ENCODE data around the gene RASA3.
"Not testable (repeated sequence)": the region's sequence is repeated elsewhere in the genome, so short reads cannot be mapped to it uniquely, and the experiment has no call there.

Gene RASA3

DNA sequence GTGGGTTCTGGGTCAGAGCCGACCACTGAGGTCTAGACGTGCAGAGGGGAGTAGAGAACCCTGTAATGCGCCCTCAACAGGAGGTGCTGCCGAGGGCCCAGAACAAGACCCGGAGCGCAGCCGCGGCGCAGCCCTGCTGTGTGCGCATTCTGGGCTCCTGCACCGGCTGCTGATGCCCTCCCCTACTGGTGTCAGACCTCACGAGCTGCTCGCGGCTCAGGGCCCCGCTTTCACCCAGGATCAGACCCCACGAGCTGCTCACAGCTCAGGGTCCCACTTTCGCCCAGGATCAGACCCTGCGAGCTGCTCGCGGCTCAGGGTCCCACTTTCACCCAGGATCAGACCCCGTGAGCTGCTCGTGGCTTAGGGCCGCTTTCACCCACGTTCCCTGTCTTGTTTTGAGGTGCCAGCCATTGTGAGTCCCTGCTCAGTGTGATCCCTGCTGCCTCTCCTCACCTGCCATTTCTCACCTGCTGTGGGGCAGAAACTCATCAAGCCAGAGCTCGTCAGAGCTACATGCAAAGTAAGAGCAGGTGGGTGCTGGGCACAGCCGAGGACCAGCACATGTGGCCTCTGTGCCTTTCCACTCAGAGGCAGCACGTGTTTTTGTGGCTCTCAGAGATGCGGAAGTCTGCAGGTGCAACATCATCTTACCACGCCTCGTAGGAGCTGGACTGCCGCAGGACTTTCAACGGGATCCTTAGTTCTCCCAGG lies 111.5 kb downstream of the RASA3 start:
- no peak for DNase-seq (ENCODE audit: low spot score)

DNA sequence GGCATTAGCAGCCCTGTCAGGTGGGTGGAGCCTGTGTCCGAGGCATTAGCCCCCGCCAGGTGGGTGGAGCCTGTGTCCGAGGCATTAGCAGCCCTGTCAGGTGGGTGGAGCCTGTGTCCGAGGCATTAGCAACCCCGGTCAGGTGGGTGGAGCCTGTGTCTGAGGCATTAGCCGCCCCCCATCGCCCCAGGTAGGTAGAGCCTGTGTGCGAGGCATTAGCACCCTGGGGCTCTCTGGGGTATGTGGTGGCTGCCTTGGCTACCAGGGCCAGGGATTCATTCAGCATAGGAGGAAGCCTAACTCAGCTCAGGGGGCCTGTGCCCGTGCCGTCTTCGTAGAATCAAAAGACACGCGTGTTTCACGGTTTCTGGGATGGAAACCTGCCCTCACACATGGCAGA lies 112.3 kb downstream of the RASA3 start:
- not testable (repeated sequence) for DNase-seq (ENCODE audit: low spot score)

DNA sequence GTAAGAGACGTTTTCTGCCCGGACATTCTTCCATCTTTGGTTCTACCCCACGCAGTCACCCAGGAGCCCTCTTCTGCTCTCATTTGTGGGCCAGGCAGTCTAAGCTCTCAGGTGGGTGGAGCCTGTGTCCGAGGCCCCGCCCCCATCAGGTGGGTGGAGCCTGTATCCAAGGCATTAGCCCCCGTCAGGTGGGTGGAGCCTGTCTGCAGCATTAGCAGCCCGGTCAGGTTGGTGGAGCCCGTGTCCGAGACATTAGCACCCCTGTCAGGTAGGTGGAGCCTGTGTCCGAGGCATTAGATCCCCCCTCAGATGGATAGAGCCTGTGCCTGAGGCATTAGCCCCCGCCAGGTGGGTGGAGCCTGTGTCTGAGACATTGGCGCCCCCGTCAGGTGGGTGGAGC lies 113.1 kb downstream of the RASA3 start:
- no peak for DNase-seq (ENCODE audit: low spot score)

DNA sequence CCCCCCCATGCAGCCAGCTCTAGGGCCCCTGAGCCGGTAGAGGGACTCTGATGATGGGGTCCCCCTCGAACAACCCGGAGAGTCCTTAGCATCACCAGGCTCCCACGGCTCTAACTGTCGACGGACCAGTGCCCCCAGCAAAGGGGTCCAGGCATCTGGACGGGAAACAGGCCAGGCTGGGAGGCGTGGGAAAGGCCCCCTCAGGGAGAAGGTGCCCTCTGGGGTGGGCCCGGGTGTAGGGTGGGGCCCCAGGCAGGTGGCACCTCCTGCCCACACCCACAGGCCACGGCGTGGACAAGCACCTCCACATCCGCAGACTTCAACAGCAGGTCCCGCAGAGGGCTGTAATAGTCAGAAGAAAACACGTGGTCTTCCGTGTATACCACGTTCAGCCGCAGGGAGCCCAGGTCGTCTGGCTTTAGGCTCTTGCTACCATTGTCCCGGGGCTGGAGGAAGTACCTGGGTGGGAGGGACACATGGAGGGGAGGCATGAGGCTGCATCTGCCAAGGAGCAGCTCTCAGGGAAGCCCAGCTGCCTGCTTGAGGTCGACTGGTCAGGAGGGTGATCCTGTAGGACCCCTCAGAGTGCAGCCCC lies 113.9 kb downstream of the RASA3 start:
- no peak for DNase-seq (ENCODE audit: low spot score)

DNA sequence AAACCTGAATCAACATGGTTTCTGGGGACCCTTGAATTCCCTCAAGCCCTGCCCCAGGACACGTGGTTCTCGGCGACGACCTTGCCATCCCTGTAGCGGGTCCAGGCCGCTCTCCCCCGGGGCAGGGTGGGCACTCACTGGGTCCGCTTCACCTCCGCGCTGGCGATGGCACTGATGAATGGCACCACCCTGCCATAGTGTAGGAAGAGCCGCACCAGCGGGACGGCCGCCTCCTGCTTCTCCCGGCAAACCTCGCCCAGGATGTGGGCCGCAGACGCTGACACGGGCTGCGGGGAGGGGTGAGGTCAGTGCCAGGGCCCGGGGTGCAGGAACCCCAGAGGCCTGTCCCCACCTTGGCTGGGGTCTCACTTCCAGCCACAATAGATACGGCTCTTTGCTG lies 114.5 kb downstream of the RASA3 start:
- no peak for DNase-seq (ENCODE audit: low spot score)

- no peak for DNase-seq (ENCODE audit: low spot score)
These were observed 115.3 kb downstream of the RASA3 start for GRCh38 chr13:114017028-114017630.

- DNase-seq (ENCODE audit: low spot score): no peak
These were observed 115.9 kb downstream of the RASA3 start for GRCh38 chr13:114016321-114017027.

DNA sequence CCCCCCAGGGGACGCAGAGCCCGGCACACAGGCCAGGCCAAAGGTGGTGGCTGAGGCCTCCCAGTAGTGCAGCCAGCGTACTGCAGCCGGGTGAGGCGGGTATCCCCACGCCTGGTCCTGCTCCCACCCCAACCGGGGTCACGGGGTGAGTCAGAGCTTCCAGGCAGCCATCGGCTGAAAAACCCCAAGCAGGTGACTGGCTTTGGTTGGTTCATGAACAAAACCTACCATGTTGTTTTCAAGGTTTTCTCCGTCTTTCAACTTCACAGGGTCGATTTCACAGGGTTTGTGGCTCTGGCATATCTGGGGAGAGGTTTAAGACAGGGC lies 116.5 kb downstream of the RASA3 start:
- DNase-seq (ENCODE audit: low spot score): no peak

DNA sequence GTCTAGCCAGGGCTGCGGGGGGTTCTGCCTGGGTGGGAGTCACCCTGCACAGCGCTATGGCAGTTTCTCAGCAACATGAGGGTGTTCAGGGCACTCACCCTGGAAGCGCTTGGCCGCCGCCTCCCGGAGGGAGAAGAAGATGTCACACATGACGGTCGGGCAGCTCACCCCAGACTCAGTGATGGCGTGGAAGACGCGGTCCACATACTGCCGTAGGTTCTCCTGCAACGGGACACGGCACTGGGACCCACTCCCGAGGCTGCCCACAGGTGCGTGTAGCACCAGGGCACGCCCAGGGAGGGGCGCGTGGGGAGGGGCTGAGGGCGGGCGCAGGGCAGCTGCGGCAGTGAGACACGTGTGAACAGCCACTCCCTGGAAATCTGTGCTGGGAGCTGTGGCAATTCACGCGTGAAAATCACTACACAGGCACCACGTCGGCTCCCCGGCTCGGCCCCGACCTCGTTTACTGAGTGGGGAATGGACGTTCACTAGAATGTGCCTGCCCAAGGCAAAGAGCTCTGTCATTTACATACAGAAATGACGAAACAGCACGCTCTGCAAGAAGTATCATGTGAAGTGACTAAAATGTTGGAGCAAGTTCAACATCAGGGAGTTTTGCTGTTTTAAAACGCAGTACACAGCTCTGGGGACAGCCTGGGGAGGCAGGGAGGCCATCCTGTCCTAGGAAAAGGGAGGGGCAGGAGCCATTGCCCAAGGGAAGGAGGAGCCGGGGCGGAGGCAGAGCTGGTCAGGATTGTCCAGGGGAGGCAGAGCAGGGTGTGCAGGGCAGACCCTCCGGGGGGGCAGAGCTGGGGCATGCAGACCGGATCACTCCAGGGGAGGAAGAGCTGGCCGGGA lies 117.1 kb downstream of the RASA3 start:
- no peak for DNase-seq (ENCODE audit: low spot score)

DNA sequence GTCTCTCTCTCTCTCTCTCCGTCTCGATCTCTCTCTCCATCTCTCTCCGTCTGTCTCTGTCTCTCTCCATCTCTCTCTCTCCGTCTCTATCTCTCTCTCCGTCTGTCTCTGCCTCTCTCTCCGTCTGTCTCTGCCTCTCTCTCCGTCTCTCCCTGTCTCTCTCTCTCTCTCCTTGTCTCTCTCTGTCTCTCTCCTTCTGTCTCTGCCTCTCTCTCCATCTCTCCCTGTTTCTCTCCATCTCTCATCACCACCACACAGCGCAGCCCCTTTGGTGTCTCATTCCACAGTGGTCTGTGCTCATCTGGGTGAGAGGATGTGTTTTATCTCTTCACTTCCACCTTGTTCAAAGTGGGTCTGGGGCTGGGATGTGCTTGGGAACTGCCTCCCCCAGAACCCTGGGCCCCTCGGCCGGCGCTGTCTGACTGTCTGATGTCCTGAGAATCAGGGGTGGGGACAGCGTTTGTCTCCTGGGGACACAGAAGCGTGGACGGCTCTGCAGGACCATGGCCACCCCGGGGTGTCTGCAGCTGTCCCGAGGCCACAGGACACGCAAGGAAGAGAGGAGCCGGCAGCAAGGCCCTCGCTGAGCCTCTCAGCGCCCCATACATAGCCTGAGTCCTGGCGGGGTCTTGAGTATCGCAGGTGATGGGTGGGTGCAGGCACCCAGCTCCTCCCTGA lies 118.3 kb downstream of the RASA3 start:
- DNase-seq (ENCODE audit: low spot score): no peak

GRCh38 chr13:114013336-114013735 lies 119.1 kb downstream of the RASA3 start:
- no peak for DNase-seq (ENCODE audit: low spot score)

- no peak for DNase-seq (ENCODE audit: low spot score)
These were observed 119.5 kb downstream of the RASA3 start for GRCh38 chr13:114012921-114013320.

DNA sequence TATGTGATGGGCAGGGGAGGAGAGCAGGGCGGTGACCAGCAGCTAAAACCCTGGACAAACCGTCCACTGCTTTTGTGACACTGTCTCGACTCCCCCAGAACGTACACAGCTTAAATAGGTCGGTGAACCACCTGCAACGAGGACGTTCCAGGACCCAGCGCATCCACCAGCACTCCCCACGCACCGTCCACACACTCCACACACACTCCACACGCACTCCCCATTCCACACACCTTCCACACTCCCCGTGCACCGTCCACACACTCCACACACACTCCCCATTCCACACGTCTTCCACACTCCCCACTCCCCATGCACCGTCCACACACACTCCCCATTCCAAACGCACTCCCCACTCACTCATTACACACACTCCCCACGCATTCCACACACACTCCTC lies 120.3 kb downstream of the RASA3 start:
- no peak for DNase-seq (ENCODE audit: low spot score)

DNA sequence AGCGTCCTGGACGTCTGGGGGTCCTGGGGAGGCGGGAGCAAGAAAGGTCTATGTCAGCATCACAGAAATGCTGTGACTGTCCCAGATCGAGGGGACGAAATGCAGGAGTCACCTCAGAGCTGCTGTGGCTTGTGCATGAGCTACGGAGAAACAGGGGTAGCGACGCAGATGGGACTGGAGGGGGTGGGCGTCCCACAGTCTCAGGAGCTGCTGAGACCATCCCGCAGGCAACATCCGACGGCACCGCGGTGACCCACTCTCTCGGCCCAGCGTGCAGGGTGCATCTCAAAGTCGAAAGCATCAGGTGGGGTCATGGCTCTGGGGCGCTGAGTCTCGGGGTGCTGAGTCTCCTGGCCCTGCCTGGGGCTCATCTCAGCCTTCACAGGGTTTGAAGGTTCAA lies 121.2 kb downstream of the RASA3 start:
- DNase-seq (ENCODE audit: low spot score): no peak

DNA sequence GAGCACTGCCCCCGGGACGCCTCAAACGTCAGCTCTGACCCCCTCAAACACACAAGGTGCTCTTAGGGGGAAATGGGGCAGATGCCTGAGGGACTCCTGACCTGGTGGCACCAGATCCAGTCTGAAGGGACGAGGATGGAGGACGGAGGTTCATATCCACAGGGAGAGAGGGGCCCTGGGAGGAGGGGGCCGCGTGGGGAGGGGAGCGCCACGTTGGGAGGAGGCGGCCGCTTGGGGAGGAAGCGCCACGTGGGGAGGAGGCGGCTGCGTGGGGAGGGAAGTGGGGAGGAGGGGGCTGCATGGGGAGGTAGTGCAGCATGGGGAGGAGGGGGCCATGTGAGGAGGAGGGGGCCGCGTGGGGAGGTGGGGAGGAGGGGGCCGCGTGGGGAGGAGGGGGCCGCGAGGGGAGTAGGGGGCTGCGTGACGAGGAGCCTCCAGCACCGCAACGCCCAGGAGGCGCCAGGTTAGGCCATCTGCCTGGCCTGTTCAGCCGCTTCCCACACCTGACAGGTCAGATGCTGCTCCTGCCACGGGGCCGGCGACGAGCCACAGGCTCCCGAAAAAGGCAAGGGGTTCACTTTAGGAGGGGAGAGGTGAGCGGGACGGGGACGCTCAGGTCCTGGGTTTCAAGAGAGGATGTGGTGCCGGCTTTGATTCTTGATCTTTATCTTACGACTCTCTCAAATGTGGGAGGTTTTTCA lies 121.9 kb downstream of the RASA3 start:
- no peak for DNase-seq (ENCODE audit: low spot score)

DNA sequence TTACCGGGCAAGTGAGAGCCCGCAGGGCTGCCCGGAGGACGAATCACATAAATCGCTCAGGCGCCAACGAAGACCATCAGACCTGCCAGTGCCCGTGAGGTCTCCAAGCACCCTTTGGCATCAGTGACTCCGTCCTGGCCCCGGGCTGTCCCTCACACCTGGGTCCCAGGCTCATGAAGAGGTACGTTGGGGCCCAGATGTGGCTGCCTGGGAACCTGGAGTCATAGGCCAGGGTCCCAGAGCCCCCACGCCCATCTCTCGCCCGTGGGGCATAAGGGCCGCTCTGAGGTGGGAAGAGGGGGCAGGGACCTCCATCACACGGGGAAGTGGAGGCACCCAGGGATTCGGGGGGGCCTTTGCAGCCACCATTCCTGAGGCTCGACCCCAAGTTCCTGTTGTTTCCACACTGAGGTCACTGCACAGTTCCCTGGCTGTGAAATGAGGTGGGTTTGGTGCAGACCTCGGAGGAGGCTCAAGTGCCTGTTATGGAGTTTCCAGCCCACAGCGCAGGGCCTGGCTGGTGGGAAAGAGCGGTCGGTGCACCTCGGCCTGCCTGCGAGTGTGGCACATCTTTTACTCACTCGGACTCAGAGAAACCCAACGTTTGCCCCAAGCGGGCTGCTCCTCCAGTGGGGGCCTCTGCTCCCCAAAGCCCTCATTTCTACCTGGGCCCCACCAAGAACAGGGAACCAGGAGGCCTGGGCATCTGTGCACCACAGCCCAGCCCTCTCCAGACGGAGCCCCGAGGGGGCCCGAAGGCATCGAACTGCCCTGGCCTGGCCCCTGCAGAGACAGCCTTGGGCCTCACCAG lies 122.6 kb downstream of the RASA3 start:
- no peak for DNase-seq (ENCODE audit: low spot score)

GRCh38 chr13:114008964-114009589 lies 123.3 kb downstream of the RASA3 start:
- DNase-seq (ENCODE audit: low spot score): no peak

- no peak for DNase-seq (ENCODE audit: low spot score)
These were observed 124.9 kb downstream of the RASA3 start for GRCh38 chr13:114007566-114007965.

GRCh38 chr13:114005206-114005724 lies 127.2 kb downstream of the RASA3 start:
- DNase-seq (ENCODE audit: low spot score): no peak
